ENCODE data around the gene CBR3. TPM values are rescaled to one million over a fixed set of nuclear protein-coding genes. Genes with fewer than 3 reads are reported as not detected.
A peak's percentile ranks its signal among the peaks of the same experiment; 100 is the strongest.

Gene CBR3
- total RNA-seq, 1 donor from 2014 or later: 1.0 TPM

GRCh38 chr21:36111238-36111637, 23.6 kb upstream of the CBR3 start:
- Mint-ChIP-seq H3K9me3 (no peaks in the 10 kb centered on the region), H3K27ac (no peak overlapping the region), H3K27me3 (peaks cover 12% of the 10 kb centered on the region), H3K4me3 (no peak overlapping the region), H3K4me1 (ENCODE audit: unreplicated experiment) (peaks cover 13% of the 10 kb centered on the region), H3K36me3 (no peaks in the 10 kb centered on the region)
- TF ChIP-seq CTCF (conservative IDR thresholded peaks at IDR 0.05): no peak
- DNase-seq (ENCODE audit: extremely low spot score, unreplicated experiment): no peak

DNA sequence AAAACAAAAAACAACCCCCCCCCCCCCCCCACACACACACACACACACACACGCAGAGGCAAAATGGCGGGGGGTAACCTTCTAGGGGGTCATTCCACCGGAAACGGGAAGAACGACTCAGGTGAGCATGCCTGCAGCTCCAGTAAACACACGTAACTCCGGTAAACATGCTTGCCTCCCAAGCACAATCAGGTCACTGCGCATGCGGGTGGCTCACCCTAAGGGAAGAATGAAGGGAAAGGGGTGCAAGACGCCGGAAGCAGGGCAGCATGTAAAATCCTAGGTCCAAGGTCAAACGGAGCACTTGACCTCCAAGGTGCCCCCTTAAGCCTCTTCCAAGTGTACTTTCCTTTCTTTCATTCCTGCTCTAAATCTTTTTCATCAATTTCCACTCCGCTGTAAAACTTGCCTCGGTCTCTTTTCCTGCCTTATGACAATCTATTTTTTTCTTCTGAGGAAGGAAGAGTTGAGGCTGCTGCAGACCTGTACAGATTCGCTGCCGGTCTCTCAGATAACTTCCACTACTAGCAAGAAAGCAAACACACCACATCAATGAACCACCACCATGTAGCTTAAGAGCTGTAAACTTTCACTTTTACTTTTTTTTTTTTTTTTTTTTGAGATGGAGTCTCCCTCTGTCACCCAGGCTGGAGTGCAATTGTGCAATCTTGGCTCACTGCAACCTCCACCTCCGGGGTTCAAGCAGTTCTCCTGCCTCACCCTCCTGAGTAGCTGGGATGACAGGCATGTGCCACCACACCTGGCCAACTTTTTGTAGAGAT, 21.0 kb upstream of the CBR3 start:
- peaks cover 8% of the 10 kb centered on the region for H3K4me1 Mint-ChIP-seq (ENCODE audit: unreplicated experiment)
- peak overlapping the region; percentile 23 for H3K4me3 Mint-ChIP-seq
- H3K27me3 Mint-ChIP-seq: peaks cover 2% of the 10 kb centered on the region
- DNase-seq (ENCODE audit: extremely low spot score, unreplicated experiment): no peak
- peak overlapping the region; percentile 1 for H3K27ac Mint-ChIP-seq
- no peak for TF ChIP-seq CTCF (conservative IDR thresholded peaks at IDR 0.05)
- no peaks in the 10 kb centered on the region for H3K36me3 Mint-ChIP-seq
- H3K9me3 Mint-ChIP-seq: peaks cover 5% of the 10 kb centered on the region

GRCh38 chr21:36115138-36115730, 19.6 kb upstream of the CBR3 start:
- Mint-ChIP-seq H3K36me3 (no peaks in the 10 kb centered on the region), H3K27me3 (peaks cover 2% of the 10 kb centered on the region), H3K4me1 (ENCODE audit: unreplicated experiment) (peaks cover 8% of the 10 kb centered on the region), H3K27ac (no peak overlapping the region), H3K9me3 (peaks cover 5% of the 10 kb centered on the region), H3K4me3 (no peak overlapping the region)
- DNase-seq (ENCODE audit: extremely low spot score, unreplicated experiment): no peak
- no peak for TF ChIP-seq CTCF (conservative IDR thresholded peaks at IDR 0.05)

GRCh38 chr21:36117286-36117741, 17.6 kb upstream of the CBR3 start:
- H3K9me3 Mint-ChIP-seq: peaks cover 5% of the 10 kb centered on the region
- no peak overlapping the region for H3K4me3 Mint-ChIP-seq
- peak overlapping the region; percentile 21 for H3K27ac Mint-ChIP-seq
- no peak for TF ChIP-seq CTCF (conservative IDR thresholded peaks at IDR 0.05)
- no peak for DNase-seq (ENCODE audit: extremely low spot score, unreplicated experiment)
- H3K4me1 Mint-ChIP-seq (ENCODE audit: unreplicated experiment): peaks cover 7% of the 10 kb centered on the region
- H3K27me3 Mint-ChIP-seq: peaks cover 2% of the 10 kb centered on the region
- H3K36me3 Mint-ChIP-seq: no peaks in the 10 kb centered on the region

- Mint-ChIP-seq H3K36me3 (no peaks in the 10 kb centered on the region), H3K9me3 (peaks cover 5% of the 10 kb centered on the region), H3K27me3 (no peaks in the 10 kb centered on the region), H3K27ac (no peak overlapping the region), H3K4me1 (ENCODE audit: unreplicated experiment) (peaks cover 1% of the 10 kb centered on the region), H3K4me3 (no peak overlapping the region)
- TF ChIP-seq CTCF (conservative IDR thresholded peaks at IDR 0.05): no peak
- DNase-seq (ENCODE audit: extremely low spot score, unreplicated experiment): no peak
Measured at GRCh38 chr21:36120304-36120888, 14.5 kb upstream of the CBR3 start.

Measured in type B pancreatic cell (in vitro differentiated cells).